GM19397 (cell line): ENCODE measurements around the gene PKM.

Experiments used
- ATAC-seq: cut with Tn5 transposase; IDR thresholded peaks from one replicate; pipeline ENCODE4 v1.9.1; 2021; ENCODE audit warnings: mild to moderate bottlenecking, moderate library complexity; ENCODE audit not compliant: unreplicated experiment

The PKM gene

DNA sequence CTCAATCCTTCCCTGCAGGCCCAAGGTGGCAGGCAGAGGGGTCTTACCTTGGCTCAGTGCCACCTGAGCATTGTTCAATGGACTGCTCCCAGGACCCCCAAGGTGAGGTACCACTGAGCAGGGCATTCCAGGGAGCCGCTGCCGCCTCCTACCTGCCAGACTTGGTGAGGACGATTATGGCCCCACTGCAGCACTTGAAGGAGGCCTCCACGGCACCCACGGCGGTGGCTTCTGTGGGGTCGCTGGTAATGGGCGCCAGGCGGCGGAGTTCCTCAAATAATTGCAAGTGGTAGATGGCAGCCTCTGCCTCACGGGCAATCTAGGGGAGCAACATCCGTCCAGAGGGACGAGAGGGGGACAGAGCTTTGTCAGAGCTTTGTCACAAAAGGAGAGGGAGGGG lies 28.7 kb downstream of the PKM start:
- ATAC-seq = no peak

DNA sequence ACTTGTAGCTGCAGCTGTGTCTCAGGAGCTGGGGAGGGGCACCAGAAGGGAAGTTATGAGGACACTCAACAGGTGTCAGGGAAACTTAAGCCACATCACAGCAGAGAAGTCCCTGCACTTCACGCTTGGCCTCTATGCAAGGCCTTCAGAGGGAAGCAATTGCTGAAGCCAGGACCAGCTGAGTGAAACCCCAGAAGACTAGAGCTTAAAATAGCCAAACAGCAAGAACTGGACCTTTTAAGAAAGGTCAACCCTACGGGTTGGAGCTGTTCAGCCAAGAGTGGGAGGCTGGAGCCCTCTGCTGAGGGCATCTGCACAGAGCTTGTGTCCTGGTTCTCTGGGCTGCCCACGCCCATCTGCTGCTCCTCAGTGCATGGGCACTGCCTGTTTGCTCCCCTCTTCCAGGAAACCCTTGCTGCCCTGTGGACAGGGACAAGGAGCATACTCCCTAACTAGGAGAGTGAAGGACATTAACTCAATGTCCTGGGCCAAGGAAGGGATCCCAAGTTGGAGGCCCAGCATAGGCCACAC lies 29.5 kb downstream of the PKM start:
- ATAC-seq = no peak

DNA sequence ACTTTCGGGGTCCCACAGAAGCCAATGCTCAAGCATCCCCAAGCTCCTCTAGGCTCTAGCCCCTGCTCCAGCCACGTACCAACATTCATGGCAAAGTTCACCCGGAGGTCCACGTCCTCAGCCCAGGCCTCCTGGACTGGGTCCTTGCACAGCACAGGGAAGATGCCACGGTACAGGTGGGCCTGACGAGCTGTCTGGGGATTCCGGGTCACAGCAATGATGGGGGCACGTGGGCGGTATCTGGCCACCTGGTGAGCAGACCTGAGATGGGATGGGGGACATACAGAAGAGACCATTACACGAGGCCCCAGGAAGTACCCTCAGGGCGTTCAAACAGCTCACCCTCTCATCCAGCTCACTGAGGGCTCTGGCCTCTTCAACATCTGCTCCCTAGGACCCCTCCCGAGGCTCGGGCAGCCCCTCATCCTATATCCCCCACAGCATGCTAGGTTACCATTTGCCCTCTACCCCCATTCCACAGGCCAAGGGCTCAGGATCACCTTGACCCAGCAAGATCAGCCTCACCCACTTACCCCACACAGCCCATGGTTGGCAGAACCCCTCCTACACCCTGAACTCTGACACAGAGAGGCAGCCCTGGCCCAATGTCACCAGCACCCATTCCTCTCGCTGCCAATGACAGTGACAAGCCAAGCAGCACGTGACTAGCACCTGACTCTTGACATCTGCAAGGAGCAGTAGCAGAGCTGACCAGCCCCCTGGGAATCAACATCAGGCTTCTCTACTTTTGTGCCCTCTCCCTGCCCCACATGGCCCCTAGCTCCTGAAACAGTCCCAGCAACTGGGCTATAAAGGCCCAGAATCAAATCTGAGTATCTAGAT lies 30.4 kb downstream of the PKM start:
- ATAC-seq = no peak

GRCh38 chr15:72199721-72200212 lies 31.2 kb downstream of the PKM start:
- ATAC-seq = peak; percentile 39

GRCh38 chr15:72199205-72199515 lies 31.8 kb downstream of the PKM start:
- no peak for ATAC-seq

DNA sequence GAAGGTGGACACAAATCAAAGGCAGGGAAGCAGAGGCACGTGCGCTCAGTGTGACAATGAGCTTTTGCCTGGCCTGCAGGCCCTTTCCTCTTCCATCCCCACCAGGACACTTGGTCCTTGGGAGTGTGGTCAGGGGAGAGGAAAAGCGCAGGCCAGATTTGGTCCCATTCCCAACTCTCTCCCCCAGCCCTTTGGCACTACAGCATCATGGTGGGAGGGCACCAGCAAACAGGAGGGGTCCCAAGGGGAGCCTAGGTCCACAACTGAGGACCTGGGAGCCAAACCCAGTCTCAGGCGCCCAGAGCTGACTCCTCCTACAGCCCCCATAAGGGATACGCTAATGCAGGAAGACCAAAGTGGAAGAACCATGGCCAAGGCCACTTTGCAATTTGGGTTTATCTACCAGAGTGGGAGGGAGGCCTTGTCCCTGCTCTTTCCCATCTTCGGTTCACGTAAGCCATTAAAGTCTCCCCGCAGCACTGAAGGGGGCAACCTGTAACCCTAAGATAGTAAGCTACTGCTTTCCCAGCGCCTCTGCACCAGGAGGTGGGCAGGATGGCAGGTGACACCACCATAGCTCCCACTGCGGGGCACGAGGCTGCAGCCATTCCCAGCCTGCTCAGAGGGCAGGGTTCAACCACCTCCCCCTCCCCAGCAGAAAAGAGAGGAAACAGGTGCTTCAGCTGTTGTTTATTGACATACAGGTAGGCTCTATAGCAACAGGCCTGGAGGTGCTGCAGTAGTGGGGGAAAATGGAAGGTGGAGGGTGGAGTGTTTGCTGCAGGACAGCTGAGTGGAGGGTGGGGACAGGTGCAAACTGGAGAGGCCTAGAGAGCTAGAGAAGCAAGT lies 32.4 kb downstream of the PKM start:
- ATAC-seq = no peak

- no peak for ATAC-seq
Measured at GRCh38 chr15:72197460-72198355, 33.3 kb downstream of the PKM start, which contains the start of gene GRAMD2A. TSS of gene GRAMD2A (minus strand) at chr15:72197787.

DNA sequence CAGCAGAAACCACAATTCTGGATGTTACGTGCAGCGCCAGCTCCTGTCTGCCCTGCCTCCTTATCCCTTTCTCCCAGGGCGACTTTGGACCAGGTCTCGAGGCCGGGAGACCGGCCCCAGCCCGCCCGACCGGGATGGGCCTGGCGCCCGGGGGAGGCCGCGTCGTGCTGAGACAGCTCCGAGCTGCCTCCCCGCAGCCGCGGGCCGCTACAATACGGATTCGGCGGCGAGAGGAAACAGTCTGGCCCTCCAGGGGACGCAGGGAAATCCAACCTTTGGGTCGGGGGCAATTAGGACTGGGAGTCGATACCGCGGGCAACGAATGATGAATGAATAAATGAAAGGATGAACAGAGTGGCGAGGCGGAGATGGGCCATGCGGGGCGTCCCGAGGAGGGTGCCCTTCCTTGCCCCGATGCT lies 33.9 kb downstream of the PKM start:
- ATAC-seq = no peak

DNA sequence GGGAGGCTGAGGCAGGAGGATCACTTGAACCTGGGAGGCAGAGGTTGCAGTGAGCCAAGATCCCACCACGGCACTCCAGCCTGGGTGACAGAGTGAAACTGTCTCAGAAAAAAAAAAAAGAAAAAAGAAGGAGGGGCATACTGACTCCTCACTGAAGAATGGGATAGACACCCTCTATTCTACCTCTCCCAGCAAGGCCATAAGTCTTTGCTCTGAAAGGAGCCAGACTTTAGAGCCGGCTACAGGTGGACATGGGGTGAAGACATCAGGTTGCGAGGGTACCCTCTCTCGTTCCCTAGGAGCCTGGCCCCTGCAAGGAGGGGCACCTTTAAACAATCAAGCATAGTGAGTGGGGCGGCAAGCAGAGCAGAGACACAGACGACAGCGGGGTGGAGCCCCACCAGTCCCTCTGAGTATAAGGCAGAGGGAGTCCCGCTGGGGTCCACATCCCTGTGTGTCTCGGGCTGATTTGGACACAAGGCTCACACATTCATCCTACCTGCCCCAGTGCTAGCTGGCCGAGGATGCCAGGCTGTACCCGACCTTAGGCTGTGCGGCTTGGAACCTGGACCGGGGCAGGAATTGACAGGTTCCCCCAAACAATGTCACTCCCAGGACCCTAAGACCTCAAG lies 34.5 kb downstream of the PKM start:
- no peak for ATAC-seq

- no peak for ATAC-seq
Measured at GRCh38 chr15:72195101-72195511, 35.9 kb downstream of the PKM start.

- ATAC-seq = no peak
Measured at GRCh38 chr15:72193836-72194396, 37.1 kb downstream of the PKM start.

DNA sequence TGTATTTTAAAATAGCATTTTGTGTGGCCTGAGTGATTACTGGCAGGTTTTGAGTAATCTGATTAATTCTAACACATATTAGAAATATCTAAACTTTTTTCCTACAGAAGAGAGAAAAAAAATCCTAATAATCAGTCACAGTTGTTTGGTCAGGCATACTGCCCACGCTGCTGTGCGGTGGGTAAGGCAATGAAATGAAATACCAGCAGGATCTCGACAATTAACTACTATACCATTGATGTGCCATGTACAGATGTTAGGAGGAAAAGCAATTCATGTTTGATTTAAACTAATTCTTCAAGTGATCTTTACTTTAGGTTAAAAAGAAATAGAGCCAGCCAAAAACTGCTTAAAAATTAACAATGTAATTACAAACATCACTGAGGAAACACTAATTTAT lies 38.6 kb downstream of the PKM start:
- no peak for ATAC-seq

DNA sequence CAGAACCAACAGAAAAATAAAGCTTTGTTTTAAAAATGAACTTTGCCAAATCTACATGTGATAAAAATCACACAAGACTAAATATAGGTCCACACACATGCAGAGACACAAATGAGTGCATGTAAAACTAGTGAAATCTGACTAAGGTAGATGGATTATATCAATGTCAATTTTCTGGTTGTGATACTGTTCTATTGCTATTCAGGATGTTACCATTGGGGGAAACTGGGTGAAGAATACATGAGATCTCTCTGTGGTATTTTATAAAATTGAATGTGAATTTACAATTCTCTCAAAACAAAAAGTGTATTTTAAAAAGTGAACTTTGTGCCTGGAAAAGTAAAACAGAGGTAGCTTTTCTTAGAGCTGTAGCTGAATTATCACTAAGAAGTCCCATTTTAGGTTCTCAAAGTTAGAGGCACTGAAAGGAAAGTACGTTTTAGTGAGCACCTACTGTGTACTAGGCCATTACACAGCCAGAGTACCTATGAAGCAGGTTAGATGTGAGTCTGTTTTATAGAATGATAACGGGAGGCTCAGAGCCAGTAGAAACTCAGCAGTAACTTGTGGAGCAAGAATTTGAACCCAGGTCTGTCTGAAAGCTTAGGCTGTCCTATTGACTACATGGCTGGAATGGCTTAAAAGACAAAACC lies 41.6 kb downstream of the PKM start:
- ATAC-seq = no peak

DNA sequence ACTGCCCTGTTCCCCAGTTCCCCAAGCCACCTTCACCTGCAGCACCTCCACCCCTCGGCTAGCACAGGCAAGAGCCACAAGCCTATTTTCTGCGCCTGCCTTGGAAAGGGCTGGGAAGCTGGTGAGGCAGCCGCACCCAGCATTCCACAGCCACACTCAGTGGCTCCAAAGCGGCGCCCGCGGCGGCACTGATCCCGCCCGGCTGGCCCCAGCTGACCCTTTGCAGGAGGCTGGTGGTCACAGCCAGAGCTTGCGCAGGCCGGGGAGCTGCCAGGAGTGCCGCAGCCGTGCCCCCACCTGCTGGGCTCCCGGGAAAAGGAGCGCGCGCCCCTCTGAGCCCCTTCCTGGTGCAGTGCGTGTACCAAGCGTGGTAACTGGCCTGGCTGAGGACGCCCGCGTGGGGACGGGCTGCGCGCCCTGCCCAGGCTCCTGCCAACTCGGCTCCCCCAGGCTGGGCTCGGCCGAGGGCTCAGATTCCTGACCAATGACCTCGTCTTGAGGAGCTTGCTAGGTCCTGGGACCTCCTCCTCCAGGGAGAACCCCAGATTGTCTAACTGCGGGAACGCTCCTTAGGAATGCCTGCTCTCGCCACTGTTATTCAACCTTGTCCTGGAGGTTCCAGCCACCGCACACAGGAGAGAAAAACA lies 46.7 kb downstream of the PKM start:
- no peak for ATAC-seq

DNA sequence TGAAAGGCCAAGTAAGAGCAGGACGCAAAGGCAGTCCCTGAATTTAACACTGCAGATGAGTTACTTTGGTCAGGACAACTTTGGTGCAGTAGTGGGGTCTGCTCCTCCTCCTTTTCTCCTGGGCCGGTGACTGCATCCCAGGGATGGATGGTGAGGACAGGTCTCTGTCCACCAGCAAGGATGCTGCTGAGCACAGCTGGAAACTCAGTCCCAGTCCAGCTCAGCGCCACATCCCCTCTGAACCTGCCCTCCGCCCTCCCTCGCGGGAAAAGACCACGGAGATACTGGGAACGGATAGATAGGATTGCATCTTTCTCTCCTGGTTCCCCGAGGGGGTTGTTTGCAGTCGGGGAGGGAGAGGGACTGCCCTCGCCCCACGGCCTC lies 47.2 kb downstream of the PKM start:
- ATAC-seq = no peak

DNA sequence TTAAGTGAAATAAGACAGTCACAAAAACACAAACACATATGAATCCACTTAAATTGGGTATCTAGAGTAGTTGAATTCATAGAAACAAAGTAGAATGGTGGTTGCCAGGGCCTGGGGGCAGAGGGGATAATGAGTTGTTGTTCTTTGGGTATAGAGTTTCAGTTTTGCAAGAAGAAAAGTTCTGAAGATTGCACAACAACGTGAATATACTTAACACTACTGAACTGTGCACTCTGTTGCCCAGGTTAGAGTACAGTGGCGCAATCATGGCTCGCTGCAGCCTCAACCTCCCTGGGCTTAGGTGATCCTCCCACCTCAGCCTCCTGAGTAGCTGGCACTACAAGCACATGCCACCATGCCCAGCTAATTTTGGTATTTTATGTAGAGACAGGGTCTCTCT lies 48.3 kb downstream of the PKM start:
- no peak for ATAC-seq

GRCh38 chr15:72182244-72182643 lies 48.7 kb downstream of the PKM start:
- no peak for ATAC-seq

DNA sequence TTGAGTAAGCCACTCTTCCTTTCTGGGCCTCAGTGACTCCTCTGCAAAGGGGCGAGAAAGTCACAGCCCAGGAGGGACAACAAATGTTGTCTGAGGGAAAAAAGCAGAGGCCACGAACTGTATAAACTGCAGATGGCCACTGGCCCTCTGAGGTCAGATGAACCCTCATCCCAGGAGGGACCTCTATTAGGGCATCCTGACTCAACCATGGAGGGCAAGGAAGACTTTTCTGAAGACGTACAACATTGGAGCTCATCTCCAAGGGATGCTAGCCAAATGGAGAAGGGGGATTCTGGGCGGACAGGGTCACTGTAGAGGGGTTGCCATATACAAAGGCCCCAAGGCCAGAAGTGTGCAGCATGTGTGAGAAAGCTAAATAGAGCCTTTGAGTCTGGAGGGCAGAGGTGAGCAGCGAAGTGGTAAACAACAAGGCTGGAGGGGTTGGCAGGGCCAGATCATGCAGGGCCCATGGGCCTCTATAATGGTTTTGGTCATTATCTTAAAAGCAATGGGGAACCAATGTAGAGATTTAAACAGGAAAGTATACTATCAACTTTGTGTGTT lies 50.1 kb downstream of the PKM start:
- ATAC-seq = no peak
